ENCODE measurements around the gene SPINT2.

GRCh38 chr19:38309615-38310278, 45.4 kb downstream of the SPINT2 start:
- TF ChIP-seq CTCF (IDR thresholded peaks at IDR 0.05; ENCODE audit: low read length) (no peak), EZH2 (IDR thresholded peaks at IDR 0.05; ENCODE audit: borderline replicate concordance, low read length) (no peak)

Measured in OCI-LY1 (cell line).